CD14-positive monocyte (primary cell): Measurements from ENCODE around the gene TMEM106B. TPM values are rescaled to one million over a fixed set of nuclear protein-coding genes. Genes with fewer than 3 reads are reported as not detected.
"Not testable (repeated sequence)": the region's sequence is repeated elsewhere in the genome, so short reads cannot be mapped to it uniquely, and the experiment has no call there.

Experiments
- DNase-seq, 3 donors: peaks; one replicate each; pipeline ENCODE4 v3.0.0-alpha.2; 2011 to 2022
- H2AFZ ChIP-seq: 2 replicates; pipeline ENCODE4 v1.6.0; 2012; ENCODE audit warnings: mild to moderate bottlenecking, low read depth, low read length, inconsistent platforms; ENCODE audit not compliant: insufficient read depth, poor library complexity, severe bottlenecking
- H3K27ac ChIP-seq, 2 donors: 1 replicate in 1 of 2; 2 replicates in 1 of 2; pipeline ENCODE4 v1.5.1; 2012 to 2013; ENCODE audit warnings: low read length in 2 of 2, control low read depth in 1 of 2, inconsistent platforms in 1 of 2, low read depth in 1 of 2, mild to moderate bottlenecking in 1 of 2
- H3K27me3 ChIP-seq, 2 donors: one replicate each; pipeline versions ENCODE4 v1.6.0 to v1.6.1; 2011 to 2013; ENCODE audit warnings: low read length in 2 of 2; ENCODE audit not compliant: control insufficient read depth in 2 of 2, insufficient read depth in 2 of 2
- H3K36me3 ChIP-seq, 2 donors: replicated peaks in 1 of 2; 1 replicate in 1 of 2; 2 replicates in 1 of 2; pipeline versions ENCODE4 v1.5.1 to v1.6.1; 2012 to 2013; ENCODE audit warnings: low read length in 2 of 2, control low read depth in 1 of 2, inconsistent platforms in 1 of 2, mild to moderate bottlenecking in 1 of 2; ENCODE audit not compliant: insufficient read depth in 2 of 2, control insufficient read depth in 1 of 2
- H3K4me1 ChIP-seq, 2 donors: 1 replicate in 1 of 2; 2 replicates in 1 of 2; pipeline versions ENCODE4 v1.5.1 to v1.6.1; 2012 to 2013; ENCODE audit warnings: low read length in 2 of 2, control low read depth in 1 of 2, inconsistent platforms in 1 of 2, mild to moderate bottlenecking in 1 of 2, moderate library complexity in 1 of 2; ENCODE audit not compliant: insufficient read depth in 2 of 2, control insufficient read depth in 1 of 2
- H3K4me2 ChIP-seq: replicated peaks from 2 replicates; pipeline ENCODE3; 2012; ENCODE audit warnings: low read length, moderate library complexity, mild to moderate bottlenecking; ENCODE audit not compliant: poor library complexity, severe bottlenecking; ENCODE audit errors: extremely low read depth
- H3K4me3 ChIP-seq, 3 experiments: fragments of 200-600 bp in 1 of 3; sonication (generic) in 1 of 3; replicated peaks in 1 of 3; 1 replicate in 2 of 3; 2 replicates in 1 of 3; pipeline ENCODE4 v1.5.1; 2011 to 2013; ENCODE audit warnings: low read length in 3 of 3, mild to moderate bottlenecking in 3 of 3, control low read depth in 2 of 3, low read depth in 2 of 3, inconsistent platforms in 1 of 3, moderate library complexity in 1 of 3
- H3K79me2 ChIP-seq: 2 replicates; pipeline ENCODE4 v1.6.0; 2012; ENCODE audit warnings: mild to moderate bottlenecking, control low read depth, inconsistent platforms, low read length, moderate library complexity; ENCODE audit not compliant: insufficient read depth
- H3K9ac ChIP-seq: 2 replicates; pipeline ENCODE4 v1.6.0; 2017; ENCODE audit warnings: low read length, mild to moderate bottlenecking; ENCODE audit not compliant: insufficient read depth, poor library complexity, severe bottlenecking
- H3K9me3 ChIP-seq, 2 donors: replicated peaks in 1 of 2; 1 replicate in 1 of 2; 2 replicates in 1 of 2; pipeline versions ENCODE4 v1.5.1 to v1.6.1; 2012 to 2013; ENCODE audit warnings: low read length in 2 of 2, control low read depth in 1 of 2; ENCODE audit not compliant: control insufficient read depth in 1 of 2, insufficient read depth in 1 of 2
- H4K20me1 ChIP-seq: 2 replicates; pipeline ENCODE4 v1.6.0; 2012; ENCODE audit warnings: mild to moderate bottlenecking, low read length, control low read depth, moderate library complexity; ENCODE audit not compliant: insufficient read depth
- H3K27ac Mint-ChIP-seq, 7 donors: one replicate each; pipeline ENCODE4 v1.8.0; 2020; ENCODE audit warnings: mild to moderate bottlenecking in 7 of 7, mixed read lengths in 7 of 7, moderate library complexity in 6 of 7, inconsistent platforms in 2 of 7
- H3K27me3 Mint-ChIP-seq, 3 donors: one replicate each; pipeline ENCODE4 v1.8.0; 2021 to 2022; ENCODE audit warnings: low read depth in 3 of 3, mild to moderate bottlenecking in 3 of 3, mixed read lengths in 3 of 3, moderate library complexity in 3 of 3, inconsistent platforms in 1 of 3
- H3K36me3 Mint-ChIP-seq, 2 donors: one replicate each; pipeline ENCODE4 v1.8.0; 2020; ENCODE audit warnings: mixed read lengths in 2 of 2, inconsistent platforms in 1 of 2, mild to moderate bottlenecking in 1 of 2
- H3K4me1 Mint-ChIP-seq: one replicate; pipeline ENCODE4 v1.8.0; 2020; ENCODE audit warnings: mild to moderate bottlenecking, mixed read lengths
- H3K4me3 Mint-ChIP-seq, 2 donors: one replicate each; pipeline ENCODE4 v1.8.0; 2020; ENCODE audit warnings: mild to moderate bottlenecking in 2 of 2, mixed read lengths in 2 of 2, moderate library complexity in 1 of 2
- H3K9me3 Mint-ChIP-seq, 7 donors: one replicate each; pipeline ENCODE4 v1.8.0; 2020 to 2022; ENCODE audit warnings: mixed read lengths in 7 of 7, mild to moderate bottlenecking in 6 of 7, moderate library complexity in 6 of 7, inconsistent platforms in 2 of 7
- CTCF ChIP-seq: fragments of 200-600 bp; IDR thresholded peaks from one replicate; pipeline ENCODE4 v1.8.0; 2022; ENCODE audit warnings: antibody characterized with exemption, mild to moderate bottlenecking
- WGBS: methylation state at CpG from one replicate; pipeline ENCODE4 v1.1.5; 2013; ENCODE audit warnings: missing lambda C conversion rate; ENCODE audit not compliant: insufficient coverage; 5-methylcytosine and 5-hydroxymethylcytosine counted together
- intact Hi-C, 2 donors: fragments of 100-400 bp; cut with micrococcal nuclease; formaldehyde crosslinking; loops; one replicate each; pipeline versions ENCODE4 v1.15.0 to v1.15.1; 2023
- polyA minus RNA-seq: library from RNA; depleted of rRNA, polyadenylated mRNA; stranded (reverse); fragments of >200 nt; gene quantifications from 2 replicates; pipeline ENCODE4 v1.2.3, GENCODE V29; 2012
- polyA plus RNA-seq, 3 donors: library from polyadenylated mRNA; depleted of rRNA in 1 of 3; unstranded in 2 of 3; stranded (reverse) in 1 of 3; fragments of 300-500 nt in 2 of 3; fragments of >200 nt in 1 of 3; fragmentation: Illumina TruSeq in 2 of 3; gene quantifications; 1 replicate in 2 of 3; 2 replicates in 1 of 3; pipeline ENCODE4 v1.2.3, GENCODE V29; 2012 to 2021
- total RNA-seq, 12 experiments: library from RNA in 1 of 12; stranded (reverse) in 1 of 12; fragments of 120-200 nt in 1 of 12; gene quantifications; one replicate each; pipeline ENCODE4 v1.2.4 and lab custom pipeline; 2013 to 2026; ENCODE audit warnings: mixed read lengths in 6 of 12, inconsistent platforms in 1 of 12

TMEM106B gene
- 18.5 TPM for total RNA-seq (2013)
- polyA plus RNA-seq (10 to 100 TPM in 2 of 3 donors, 1 to 10 TPM in 1; 5.2 to 17.7 (median 11.6) TPM), polyA minus RNA-seq (4.2 and 7.3 TPM in 2 replicates), total RNA-seq (lab: John Stamatoyannopoulos, UW) (2.5 to 31.8 (median 24.2) reads per million in 11 experiments)

GRCh38 chr7:12211054-12211710 is at the start of gene TMEM106B:
Gene TMEM106B (plus strand): TSS chr7:12211294. CDS start chr7:12214811, 3,517 bp downstream.
- Mint-ChIP-seq H3K27me3 (peaks cover 14 to 27% (median 20%) of the 10 kb centered on the region in 3 donors), H3K4me3 (peak within 1 kb of the TSS; percentile 83 to 99), H3K36me3 (peaks cover 10% of the 10 kb centered on the region in 2 donors), H3K9me3 (no peaks in the 10 kb centered on the region), H3K27ac (peak within 1 kb of the TSS; percentile 87 to 97 (median 94)), H3K4me1 (peaks cover 19% of the 10 kb centered on the region)
- Histone ChIP-seq H3K79me2 (peaks cover 20% of the 10 kb centered on the region), H3K36me3 (peaks cover 4 to 12% of the 10 kb centered on the region in 2 donors), H3K27ac (peak within 1 kb of the TSS; percentile 70 to 92), H3K4me1 (peaks cover 9 to 15% of the 10 kb centered on the region in 2 donors), H3K9me3 (no peaks in the 10 kb centered on the region), H3K4me3 (peak within 1 kb of the TSS; percentile 77 to 94 (median 80)), H3K4me2 (peak within 1 kb of the TSS; percentile 73), H2AFZ (peak within 1 kb of the TSS; percentile 91), H3K27me3 (peaks cover 17 to 24% of the 10 kb centered on the region in 2 donors), H4K20me1 (no peaks in the 10 kb centered on the region), H3K9ac (peak within 1 kb of the TSS; percentile 85)
- WGBS: under 1% methylated on average over 61 of the region's 62 CpGs
- intact Hi-C loops: loop anchor here in 1 of 2 donors (10.0 kb wide), 1 partner anchor 146 kb away; no protein-coding TSS in a partner anchor
- no peak for TF ChIP-seq CTCF
- DNase-seq: peak; percentile 95 to 98 (median 97)

DNA sequence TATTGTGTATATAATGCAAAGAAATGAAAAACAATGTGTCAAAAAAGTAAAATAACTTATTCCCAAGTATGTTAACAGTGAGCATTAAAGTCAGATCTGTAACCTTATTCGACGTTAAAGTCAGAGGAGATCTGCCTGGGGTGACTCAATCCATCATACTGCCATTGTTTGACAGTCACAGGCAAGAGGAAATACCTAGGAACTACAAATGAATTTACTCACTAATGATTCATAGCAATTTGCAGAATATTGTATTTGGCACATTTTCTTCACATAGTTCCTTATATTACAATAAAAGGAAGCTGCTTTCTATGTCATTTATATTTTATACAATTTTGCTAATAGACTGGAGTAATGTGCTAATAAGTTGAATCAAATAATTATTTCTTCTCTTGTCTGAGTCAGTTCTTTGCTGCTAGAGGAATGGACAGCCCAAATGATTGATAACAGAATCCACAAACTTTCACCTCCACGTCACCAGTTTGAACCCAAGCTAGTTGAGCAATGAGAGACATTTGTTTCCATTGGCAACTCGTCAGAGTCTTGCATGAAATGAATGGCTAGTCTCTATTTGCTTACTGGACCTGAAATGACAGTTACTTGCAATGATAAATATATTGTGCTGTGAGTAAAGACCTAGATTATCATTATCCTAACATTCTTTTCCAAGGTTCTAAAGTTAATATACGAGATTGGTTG is 48.5 kb upstream of the TMEM106B start:
- Mint-ChIP-seq H3K4me3 (no peak overlapping the region), H3K9me3 (peaks cover 0 to 12% (median 5%) of the 10 kb centered on the region in 7 donors), H3K27ac (no peak overlapping the region), H3K4me1 (no peaks in the 10 kb centered on the region), H3K36me3 (no peaks in the 10 kb centered on the region), H3K27me3 (peaks cover 0 to 3% (median 0%) of the 10 kb centered on the region in 3 donors)
- TF ChIP-seq CTCF: no peak
- no peaks in the 10 kb centered on the region for H3K36me3 ChIP-seq
- no peaks in the 10 kb centered on the region for H3K79me2 ChIP-seq
- no peaks in the 10 kb centered on the region for H4K20me1 ChIP-seq
- H3K27me3 ChIP-seq: no peaks in the 10 kb centered on the region
- H3K9ac ChIP-seq: no peak overlapping the region
- H3K4me2 ChIP-seq: no peak overlapping the region
- H3K4me1 ChIP-seq: no peaks in the 10 kb centered on the region
- WGBS: no CpG with 5 or more reads among the region's 5 CpGs
- H3K27ac ChIP-seq: no peak overlapping the region
- H3K4me3 ChIP-seq: no peak overlapping the region
- no peak overlapping the region for H2AFZ ChIP-seq
- intact Hi-C loops: no loop called here
- no peaks in the 10 kb centered on the region for H3K9me3 ChIP-seq
- DNase-seq: no peak

DNA sequence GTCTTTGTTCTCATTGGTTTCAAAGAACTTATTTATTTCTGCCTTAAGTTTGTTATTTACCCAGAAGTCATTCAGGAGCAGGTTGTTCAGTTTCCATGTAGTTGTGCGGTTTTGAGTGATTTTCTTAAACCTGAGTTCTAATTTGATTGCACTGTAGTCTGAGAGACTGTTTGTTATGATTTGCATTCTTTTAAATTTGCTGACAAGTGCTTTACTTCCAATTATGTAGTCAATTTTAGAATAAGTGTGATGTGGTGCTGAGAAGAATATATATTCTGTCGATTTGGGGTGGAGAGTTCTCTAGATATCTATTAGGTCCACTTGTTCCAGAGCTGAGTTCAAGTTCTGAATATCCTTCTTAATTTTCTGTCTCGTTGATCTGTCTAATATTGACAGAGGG is 43.0 kb upstream of the TMEM106B start:
- H3K4me1 Mint-ChIP-seq, intact Hi-C loops, H3K27me3 ChIP-seq, H3K27ac Mint-ChIP-seq, H3K36me3 ChIP-seq, H3K27ac ChIP-seq, H4K20me1 ChIP-seq, H3K4me1 ChIP-seq, H3K27me3 Mint-ChIP-seq, H3K4me2 ChIP-seq, H3K9ac ChIP-seq, H2AFZ ChIP-seq, H3K4me3 ChIP-seq, H3K79me2 ChIP-seq, H3K4me3 Mint-ChIP-seq, DNase-seq, H3K36me3 Mint-ChIP-seq: not testable (repeated sequence)
- H3K9me3 Mint-ChIP-seq: peaks cover 9 to 25% (median 13%) of the 10 kb centered on the region in 7 donors
- H3K9me3 ChIP-seq: peaks cover 0 to 13% of the 10 kb centered on the region in 2 donors
- WGBS: 100% methylated on average over 1 of the region's 3 CpGs
